ENCODE results near the gene SMYD3. TPM values are rescaled to one million over a fixed set of nuclear protein-coding genes. Genes with fewer than 3 reads are reported as not detected.

Gene SMYD3
- total RNA-seq, 1 experiment from 2014 or later: 25.5 TPM

GRCh38 chr1:246106342-246106763 lies 400.7 kb downstream of the SMYD3 start:
- Histone ChIP-seq H3K4ac (ENCODE audit: low read depth, low read length) (no peak overlapping the region), H2BK15ac (ENCODE audit: low read depth, low read length) (no peak overlapping the region), H3K79me2 (ENCODE audit: insufficient read depth, low read length) (no peaks in the 10 kb centered on the region), H2BK20ac (ENCODE audit: low read depth, low read length, poor library complexity, severe bottlenecking) (no peak overlapping the region), H2BK5ac (ENCODE audit: insufficient read length, low read length) (no peak overlapping the region), H4K20me1 (ENCODE audit: control insufficient read depth, insufficient read depth, insufficient read length) (no peaks in the 10 kb centered on the region), H2BK120ac (ENCODE audit: low read depth, low read length, poor library complexity, severe bottlenecking) (no peak overlapping the region), H3K27ac (ENCODE audit: insufficient read length, low read depth, low read length) (no peak overlapping the region), H2BK12ac (ENCODE audit: insufficient read length, low read depth, low read length) (no peak overlapping the region), H3K23me2 (ENCODE audit: insufficient read length, low read depth, low read length, poor library complexity, severe bottlenecking) (no peaks in the 10 kb centered on the region), H3K18ac (ENCODE audit: insufficient read length, low read depth, low read length) (no peak overlapping the region), H3K4me1 (ENCODE audit: insufficient read depth, low read length) (no peaks in the 10 kb centered on the region), H4K5ac (ENCODE audit: insufficient read length, low read depth, low read length) (no peak overlapping the region), H3K9me3 (ENCODE audit: control insufficient read depth, low read depth, low read length) (no peaks in the 10 kb centered on the region), H2AK5ac (ENCODE audit: insufficient read length, low read length) (no peak overlapping the region), H3K56ac (ENCODE audit: insufficient read length, low read depth, low read length) (no peak overlapping the region), H4K91ac (ENCODE audit: insufficient read length, low read depth, low read length) (no peak overlapping the region), H3K27me3 (ENCODE audit: insufficient read depth, low read length) (no peaks in the 10 kb centered on the region), H3K23ac (ENCODE audit: insufficient read length, low read depth, low read length) (no peak overlapping the region), H2AFZ (ENCODE audit: low read length) (no peak overlapping the region), H3K9ac (ENCODE audit: extremely low read depth, insufficient read length, low read length) (no peak overlapping the region), H3K79me1 (ENCODE audit: insufficient read depth, low read depth, low read length, poor library complexity, severe bottlenecking) (no peaks in the 10 kb centered on the region), H3K14ac (ENCODE audit: insufficient read depth, low read length) (no peak overlapping the region), H3K4me2 (ENCODE audit: insufficient read depth, insufficient read length, low read length) (no peak overlapping the region), H3T11ph (ENCODE audit: low read length) (no peak overlapping the region), H4K8ac (replicated peaks; ENCODE audit: insufficient read length, low read depth, low read length) (no peak overlapping the region)
- Mint-ChIP-seq H3K36me3 (ENCODE audit: insufficient read depth in 1 of 3, low read depth in 3 of 3) (no peaks in the 10 kb centered on the region), H3K9me3 (no peaks in the 10 kb centered on the region), H3K27ac (no peak overlapping the region), H3K4me1 (peaks cover 33 to 34% of the 10 kb centered on the region in 2 experiments), H3K27me3 (ENCODE audit: low read depth) (no peaks in the 10 kb centered on the region), H3K4me3 (no peak overlapping the region)
- no CpG with 5 or more reads among the region's 5 CpGs for WGBS (ENCODE audit: extremely low coverage, insufficient read length, low lambda C conversion rate)
- no peak for TF ChIP-seq CTCF (conservative IDR thresholded peaks at IDR 0.05)
- DNase-seq: no peak

All from H9 (cell line).